CD8-positive, alpha-beta memory T cell (primary cell): ENCODE data around the gene EFCAB9. TPM values are rescaled to one million over a fixed set of nuclear protein-coding genes. Genes with fewer than 3 reads are reported as not detected.
A peak's percentile ranks its signal among the peaks of the same experiment; 100 is the strongest.

Experiments used
- CTCF ChIA-PET: fragments of 350-600 bp; sonication (Branson Sonifier 250); formaldehyde crosslinking; loops from one replicate; lab custom pipeline; 2021; ENCODE audit warnings: antibody characterized with exemption; lab: Charles Lee
- POLR2A ChIA-PET: fragments of 350-600 bp; sonication (Branson Sonifier 250); formaldehyde crosslinking; loops from one replicate; lab custom pipeline; 2021; ENCODE audit warnings: antibody characterized with exemption; lab: Charles Lee
- DNase-seq, 5 donors: peaks; one replicate each; pipeline versions ENCODE4 v3.0.0 to v3.0.0-alpha.2; 2020 to 2022; ENCODE audit warnings: mixed read lengths in 1 of 5
- H3K27ac ChIP-seq: one replicate; pipeline ENCODE4 v1.7.0; 2013; ENCODE audit warnings: low read depth, mild to moderate bottlenecking, low read length, moderate library complexity
- H3K27me3 ChIP-seq: 2 replicates; pipeline ENCODE4 v1.7.0; 2013; ENCODE audit warnings: low read length, mild to moderate bottlenecking; ENCODE audit not compliant: insufficient read depth, poor library complexity, severe bottlenecking
- H3K36me3 ChIP-seq: 2 replicates; pipeline ENCODE4 v1.7.0; 2013; ENCODE audit warnings: mild to moderate bottlenecking, low read length, moderate library complexity; ENCODE audit not compliant: insufficient read depth
- H3K4me1 ChIP-seq: 2 replicates; pipeline ENCODE4 v1.7.0; 2013; ENCODE audit warnings: mild to moderate bottlenecking, low read length, moderate library complexity; ENCODE audit not compliant: insufficient read depth
- H3K4me3 ChIP-seq: 2 replicates; pipeline ENCODE4 v1.7.0; 2013; ENCODE audit warnings: mild to moderate bottlenecking, low read length
- H3K9me3 ChIP-seq: 2 replicates; pipeline ENCODE4 v1.7.0; 2013; ENCODE audit warnings: mild to moderate bottlenecking, low read length
- H3K27ac Mint-ChIP-seq, 8 donors: one replicate each; pipeline ENCODE4 v1.8.0; 2020 to 2021; ENCODE audit warnings: mixed read lengths in 8 of 8, mild to moderate bottlenecking in 6 of 8, inconsistent platforms in 3 of 8, moderate library complexity in 3 of 8
- H3K27me3 Mint-ChIP-seq, 2 donors: one replicate each; pipeline ENCODE4 v1.8.0; 2020 to 2021; ENCODE audit warnings: mixed read lengths in 2 of 2, mild to moderate bottlenecking in 1 of 2, moderate library complexity in 1 of 2
- H3K36me3 Mint-ChIP-seq, 3 donors: one replicate each; pipeline ENCODE4 v1.8.0; 2020 to 2021; ENCODE audit warnings: mixed read lengths in 3 of 3, inconsistent platforms in 1 of 3, mild to moderate bottlenecking in 1 of 3
- H3K4me1 Mint-ChIP-seq, 3 donors: one replicate each; pipeline ENCODE4 v1.8.0; 2020 to 2021; ENCODE audit warnings: mixed read lengths in 3 of 3, inconsistent platforms in 1 of 3, mild to moderate bottlenecking in 1 of 3
- H3K4me3 Mint-ChIP-seq, 7 donors: one replicate each; pipeline ENCODE4 v1.8.0; 2020 to 2021; ENCODE audit warnings: mixed read lengths in 7 of 7, mild to moderate bottlenecking in 6 of 7, moderate library complexity in 4 of 7, inconsistent platforms in 2 of 7
- H3K9me3 Mint-ChIP-seq, 5 donors: one replicate each; pipeline ENCODE4 v1.8.0; 2020 to 2022; ENCODE audit warnings: mixed read lengths in 5 of 5, mild to moderate bottlenecking in 3 of 5, moderate library complexity in 2 of 5, inconsistent platforms in 1 of 5
- polyA plus RNA-seq: library from polyadenylated mRNA; unstranded; fragments of 300-500 nt; fragmentation: Illumina TruSeq; gene quantifications from one replicate; pipeline ENCODE4 v1.2.3, GENCODE V29; 2021
- total RNA-seq, 2 experiments: library from RNA; stranded (reverse); gene quantifications; one replicate each; pipeline ENCODE4 v1.2.3, GENCODE V29; 2021

EFCAB9 gene
- total and polyA plus RNA-seq, 3 experiments from 2014 or later, result not detected

GRCh38 chr5:172229904-172230303, 35.9 kb downstream of the EFCAB9 start:
- Histone ChIP-seq H3K9me3 (no peaks in the 10 kb centered on the region), H3K4me3 (no peak overlapping the region), H3K27ac (no peak overlapping the region), H3K4me1 (no peaks in the 10 kb centered on the region), H3K27me3 (no peaks in the 10 kb centered on the region), H3K36me3 (no peaks in the 10 kb centered on the region)
- Mint-ChIP-seq H3K4me1 (peaks cover under 1 to 2% (median 1%) of the 10 kb centered on the region in 3 donors), H3K36me3 (peaks cover 11 to 47% (median 12%) of the 10 kb centered on the region in 3 donors), H3K4me3 (no peak overlapping the region), H3K27me3 (no peaks in the 10 kb centered on the region), H3K27ac (peak overlapping the region in 1 of 8 donors; percentile 37), H3K9me3 (no peaks in the 10 kb centered on the region)
- no peak for DNase-seq
- CTCF ChIA-PET, result no interaction called here
- POLR2A ChIA-PET, result no interaction called here

- Histone ChIP-seq H3K4me3 (no peak overlapping the region), H3K27ac (no peak overlapping the region), H3K9me3 (no peaks in the 10 kb centered on the region), H3K27me3 (no peaks in the 10 kb centered on the region), H3K36me3 (no peaks in the 10 kb centered on the region), H3K4me1 (peaks cover 12% of the 10 kb centered on the region)
- no peak overlapping the region for H3K4me3 Mint-ChIP-seq
- no peak for DNase-seq
- H3K4me1 Mint-ChIP-seq, result peaks cover 17 to 39% (median 32%) of the 10 kb centered on the region in 3 donors
- ChIA-PET CTCF (no interaction called here), POLR2A (no interaction called here)
- H3K27me3 Mint-ChIP-seq, result no peaks in the 10 kb centered on the region
- H3K9me3 Mint-ChIP-seq, result no peaks in the 10 kb centered on the region
- no peak overlapping the region for H3K27ac Mint-ChIP-seq
- peaks cover 11 to 37% (median 12%) of the 10 kb centered on the region in 3 donors for H3K36me3 Mint-ChIP-seq
Measured at GRCh38 chr5:172234031-172234430, 40.1 kb downstream of the EFCAB9 start.

DNA sequence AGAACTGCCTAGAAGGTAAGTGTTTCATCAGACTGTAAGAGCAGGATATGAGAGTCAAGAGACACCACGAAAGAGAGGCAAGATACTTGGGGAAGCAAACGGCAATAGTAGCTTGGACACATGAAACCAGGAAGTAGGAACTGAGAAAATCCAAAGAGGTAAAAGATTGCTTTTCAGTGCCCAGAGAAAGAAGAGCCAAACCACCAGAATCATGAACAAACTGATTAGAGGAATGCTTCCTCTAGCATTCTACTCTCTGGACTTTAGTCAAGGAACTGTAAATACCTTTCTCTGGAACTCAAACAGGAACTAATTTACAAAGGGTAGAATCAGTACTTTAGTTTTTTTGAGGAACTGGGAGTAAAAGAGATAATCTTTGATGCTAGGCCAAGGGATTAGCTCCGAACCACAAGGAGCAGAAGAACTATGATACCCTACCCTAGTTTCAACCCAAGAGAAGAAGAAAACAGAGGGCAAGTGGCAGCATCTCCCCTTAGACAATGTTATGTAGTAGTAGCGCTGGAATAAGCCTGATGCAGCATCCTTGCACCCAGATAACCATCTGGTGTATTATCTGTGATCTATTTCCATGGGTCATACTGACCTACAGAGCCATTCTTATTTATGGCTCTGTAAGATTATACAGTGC, 41.3 kb downstream of the EFCAB9 start:
- H3K4me3 Mint-ChIP-seq, result no peak overlapping the region
- CTCF ChIA-PET, result interaction anchor here (1.4 kb wide), 1 partner anchor 46 kb away, joined by 3 read pairs; the partner anchor contains the start of gene STK10
- H3K36me3 Mint-ChIP-seq, result peaks cover 7 to 30% (median 11%) of the 10 kb centered on the region in 3 donors

DNA sequence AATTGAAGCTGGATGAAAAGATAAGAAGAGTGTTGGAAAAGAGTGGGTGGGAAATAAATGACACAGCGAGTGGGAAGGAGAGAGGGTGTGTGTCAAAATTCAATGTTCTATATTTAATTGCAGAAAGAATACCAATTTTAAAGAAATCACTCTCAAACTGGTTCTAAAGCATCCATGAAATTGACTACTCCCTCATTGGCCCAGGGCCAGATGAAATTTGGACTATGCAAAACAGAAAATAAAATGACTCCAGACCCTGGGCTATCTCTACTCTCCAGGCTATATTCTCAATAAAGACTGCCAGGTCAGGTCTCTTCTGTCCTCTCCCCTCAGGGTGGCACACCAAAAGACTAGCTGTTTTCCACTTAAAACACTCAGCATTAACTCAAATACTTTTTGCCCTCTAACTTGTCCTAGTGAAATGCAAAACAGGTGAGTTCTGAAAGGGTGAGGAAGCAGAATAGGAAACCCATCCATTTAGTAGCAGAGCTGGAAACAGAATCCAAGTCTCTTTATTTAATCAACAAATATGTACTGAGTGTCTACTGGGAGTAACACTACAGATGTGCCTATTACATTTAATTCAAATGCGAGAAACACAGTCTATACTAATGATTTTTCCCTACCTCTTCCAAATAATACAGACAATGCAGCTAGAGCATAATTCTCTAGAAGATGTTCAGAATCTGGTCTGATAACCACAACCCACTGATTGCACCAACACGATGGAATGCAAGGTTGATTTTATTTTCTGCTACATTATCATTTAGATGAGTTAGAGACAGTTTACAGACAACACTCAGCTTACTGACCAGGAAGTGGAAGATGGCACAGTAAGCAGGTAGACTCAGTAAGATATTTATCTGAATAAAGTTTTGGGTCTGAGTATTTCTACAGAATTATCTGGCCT, 42.1 kb downstream of the EFCAB9 start:
- H3K27me3 Mint-ChIP-seq, result no peaks in the 10 kb centered on the region
- H3K4me3 ChIP-seq, result no peak overlapping the region
- ChIA-PET POLR2A (no interaction called here), CTCF (interaction anchor here (1.4 kb wide), 1 partner anchor 47 kb away, joined by 3 read pairs; the partner anchor contains the start of gene STK10)
- H3K9me3 ChIP-seq, result no peaks in the 10 kb centered on the region
- H3K27ac Mint-ChIP-seq, result peak overlapping the region in 4 of 8 donors; percentile 13 to 86 (median 33)
- H3K36me3 Mint-ChIP-seq, result peaks cover 2 to 25% (median 11%) of the 10 kb centered on the region in 3 donors
- no peak overlapping the region for H3K27ac ChIP-seq
- peaks cover 20 to 45% (median 39%) of the 10 kb centered on the region in 3 donors for H3K4me1 Mint-ChIP-seq
- no peaks in the 10 kb centered on the region for H3K36me3 ChIP-seq
- H3K4me3 Mint-ChIP-seq, result no peak overlapping the region
- H3K4me1 ChIP-seq, result peaks cover 13% of the 10 kb centered on the region
- DNase-seq, result no peak
- H3K27me3 ChIP-seq, result no peaks in the 10 kb centered on the region
- H3K9me3 Mint-ChIP-seq, result no peaks in the 10 kb centered on the region

More for the DNA sequence above, 41.3 kb downstream of the EFCAB9 start:
- peaks cover 20 to 45% (median 39%) of the 10 kb centered on the region in 3 donors for H3K4me1 Mint-ChIP-seq
- no peak overlapping the region for H3K27ac ChIP-seq
- no peaks in the 10 kb centered on the region for H3K9me3 ChIP-seq
- H3K4me1 ChIP-seq, result peaks cover 13% of the 10 kb centered on the region
- H3K4me3 ChIP-seq, result no peak overlapping the region
- POLR2A ChIA-PET, result no interaction called here
- H3K27me3 ChIP-seq, result no peaks in the 10 kb centered on the region
- H3K27ac Mint-ChIP-seq, result peak overlapping the region in 4 of 8 donors; percentile 13 to 86 (median 33)
- no peaks in the 10 kb centered on the region for H3K36me3 ChIP-seq
- no peaks in the 10 kb centered on the region for H3K27me3 Mint-ChIP-seq
- H3K9me3 Mint-ChIP-seq, result no peaks in the 10 kb centered on the region
- DNase-seq, result no peak

GRCh38 chr5:172238334-172238733, 44.4 kb downstream of the EFCAB9 start:
- no peaks in the 10 kb centered on the region for H3K9me3 Mint-ChIP-seq
- Histone ChIP-seq H3K4me3 (no peak overlapping the region), H3K27me3 (no peaks in the 10 kb centered on the region), H3K9me3 (no peaks in the 10 kb centered on the region), H3K4me1 (peaks cover 13% of the 10 kb centered on the region), H3K27ac (no peak overlapping the region), H3K36me3 (no peaks in the 10 kb centered on the region)
- peaks cover 20 to 49% (median 42%) of the 10 kb centered on the region in 3 donors for H3K4me1 Mint-ChIP-seq
- H3K27ac Mint-ChIP-seq, result peak overlapping the region in 4 of 8 donors; percentile 2 to 14 (median 7)
- peaks cover 3 to 8% (median 5%) of the 10 kb centered on the region in 3 donors for H3K36me3 Mint-ChIP-seq
- CTCF ChIA-PET, result no interaction called here
- DNase-seq, result no peak
- no peaks in the 10 kb centered on the region for H3K27me3 Mint-ChIP-seq
- POLR2A ChIA-PET, result no interaction called here
- H3K4me3 Mint-ChIP-seq, result no peak overlapping the region

- peaks cover 5 to 8% (median 8%) of the 10 kb centered on the region in 3 donors for H3K36me3 Mint-ChIP-seq
- H3K4me3 ChIP-seq, result no peak overlapping the region
- H3K4me3 Mint-ChIP-seq, result no peak overlapping the region
- H3K27ac Mint-ChIP-seq, result no peak overlapping the region
- ChIA-PET POLR2A (interaction anchor here (0.6 to 0.7 kb wide), 2 partner anchors 31 to 49 kb away, joined by 3 to 10 read pairs; no protein-coding TSS in a partner anchor), CTCF (interaction anchor here (0.6 kb wide), 1 partner anchor 13 kb away, joined by 3 read pairs; no protein-coding TSS in a partner anchor)
- DNase-seq, result no peak
- H3K27ac ChIP-seq, result no peak overlapping the region
- no peaks in the 10 kb centered on the region for H3K36me3 ChIP-seq
- no peaks in the 10 kb centered on the region for H3K9me3 ChIP-seq
- peaks cover 7% of the 10 kb centered on the region for H3K4me1 ChIP-seq
- no peaks in the 10 kb centered on the region for H3K27me3 Mint-ChIP-seq
- peaks cover 9 to 24% (median 18%) of the 10 kb centered on the region in 3 donors for H3K4me1 Mint-ChIP-seq
- no peaks in the 10 kb centered on the region for H3K27me3 ChIP-seq
- peaks cover 0 to 3% (median 0%) of the 10 kb centered on the region in 5 donors for H3K9me3 Mint-ChIP-seq
Measured at GRCh38 chr5:172243302-172243701, 49.3 kb downstream of the EFCAB9 start.

DNA sequence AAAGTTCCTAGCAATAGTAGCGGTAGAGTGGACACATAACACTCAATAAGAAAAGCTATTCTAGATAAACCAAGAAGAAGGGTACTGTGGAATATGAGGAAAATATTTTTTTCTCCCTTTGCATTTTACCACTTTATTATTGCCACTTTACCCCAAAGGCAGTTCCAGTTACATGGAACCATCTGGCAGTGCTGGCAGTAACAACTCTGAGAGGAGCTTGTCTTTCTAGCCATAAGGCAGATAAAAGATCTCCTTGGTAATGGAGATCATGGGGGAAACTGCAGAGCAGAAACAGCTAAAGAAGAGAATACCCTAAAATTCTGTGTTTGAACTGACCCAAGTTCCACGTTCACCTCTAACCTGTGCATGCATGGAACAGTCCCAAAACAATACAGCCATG, 51.1 kb downstream of the EFCAB9 start:
- POLR2A ChIA-PET, result no interaction called here
- Histone ChIP-seq H3K4me3 (no peak overlapping the region), H3K27me3 (no peaks in the 10 kb centered on the region), H3K27ac (no peak overlapping the region), H3K4me1 (no peaks in the 10 kb centered on the region), H3K9me3 (no peaks in the 10 kb centered on the region), H3K36me3 (no peaks in the 10 kb centered on the region)
- Mint-ChIP-seq H3K9me3 (peaks cover 0 to 12% (median 3%) of the 10 kb centered on the region in 5 donors), H3K27ac (no peak overlapping the region), H3K27me3 (no peaks in the 10 kb centered on the region), H3K4me1 (peaks cover 0 to 10% (median 7%) of the 10 kb centered on the region in 3 donors), H3K4me3 (no peak overlapping the region), H3K36me3 (peaks cover 9 to 19% (median 11%) of the 10 kb centered on the region in 3 donors)
- CTCF ChIA-PET, result no interaction called here
- no peak for DNase-seq
